GM12878 (cell line): ENCODE data around the gene TMC7. TPM values are rescaled to one million over a fixed set of nuclear protein-coding genes. Genes with fewer than 3 reads are reported as not detected.

ENCODE experiments used
- BMI1 ChIP-seq: fragments of 450-650 bp; IDR thresholded peaks from 2 replicates; pipeline ENCODE4 v1.6.1; 2016; ENCODE audit warnings: mild to moderate bottlenecking, moderate library complexity, borderline replicate concordance
- CUX1 ChIP-seq: IDR thresholded peaks from 2 replicates; pipeline ENCODE4 v1.6.1; 2012; ENCODE audit warnings: improper control_type of control experiment, low read depth, low read length; ENCODE audit not compliant: insufficient replicate concordance
- HCFC1 ChIP-seq: fragments of 150-350 bp; IDR thresholded peaks from 2 replicates; pipeline ENCODE4 v1.6.1; 2014; ENCODE audit warnings: low read length
- KLF5 ChIP-seq: fragments of 450-650 bp; IDR thresholded peaks from 2 replicates; pipeline ENCODE4 v1.6.1; 2014; ENCODE audit warnings: mild to moderate bottlenecking; ENCODE audit not compliant: partially characterized antibody
- LARP7 ChIP-seq: fragments of 450-650 bp; IDR thresholded peaks from 2 replicates; pipeline ENCODE4 v1.6.1; 2017; ENCODE audit warnings: mild to moderate bottlenecking
- MXI1 ChIP-seq: fragments of 150-350 bp; IDR thresholded peaks from 2 replicates; pipeline ENCODE4 v1.6.1; 2011; ENCODE audit warnings: low read depth, mild to moderate bottlenecking, inconsistent platforms, low read length, improper control_type of control experiment
- SREBF2 ChIP-seq: IDR thresholded peaks from 2 replicates; pipeline ENCODE4 v1.6.1; 2012; ENCODE audit warnings: mild to moderate bottlenecking, low read length
- TARDBP ChIP-seq: IDR thresholded peaks from 2 replicates; pipeline ENCODE4 v1.6.1; 2016; ENCODE audit warnings: borderline replicate concordance
- USF2 ChIP-seq: IDR thresholded peaks from 2 replicates; pipeline ENCODE4 v1.6.1; 2011; ENCODE audit warnings: low read depth, low read length, improper control_type of control experiment, borderline replicate concordance
- ZNF384 ChIP-seq: IDR thresholded peaks from 2 replicates; pipeline ENCODE4 v1.6.1; 2012; ENCODE audit warnings: low read depth, mild to moderate bottlenecking, low read length, improper control_type of control experiment, borderline replicate concordance
- ZNF622 ChIP-seq: fragments of 450-650 bp; IDR thresholded peaks from 2 replicates; pipeline ENCODE4 v1.6.1; 2017; ENCODE audit warnings: mild to moderate bottlenecking, inconsistent platforms
- polyA plus RNA-seq, 11 experiments: library from polyadenylated mRNA; depleted of rRNA in 4 of 11; unstranded in 6 of 11; stranded (reverse) in 5 of 11; fragments of >200 nt; fragmentation: Nextera tagmentation in 4 of 11; fragmentation: Illumina TruSeq in 1 of 11; extraction: Ambion mirVana in 4 of 11; extraction: Trizol in 1 of 11; gene quantifications; 1 replicate in 1 of 11; 2 replicates in 10 of 11; pipeline versions ENCODE4 v1.2.1 to v1.2.3, GENCODE V29; 2011 to 2016; ENCODE audit warnings: inconsistent platforms in 2 of 11, missing spikeins in 2 of 11, low read depth in 1 of 11
- total RNA-seq, 4 experiments: library from RNA; depleted of rRNA in 3 of 4; stranded (reverse); fragments of >200 nt in 3 of 4; fragmentation: Illumina TruSeq in 1 of 4; extraction: Trizol in 1 of 4; gene quantifications; 2 replicates each; pipeline versions ENCODE4 v1.2.1 to v1.2.3, GENCODE V29; 2013 to 2021
- TF ChIP-seq, protein P1 (sequence below): fragments of 450-650 bp; IDR thresholded peaks from 2 replicates; pipeline ENCODE4 v1.6.1; 2017; ENCODE audit warnings: antibody characterized with exemption, mild to moderate bottlenecking, moderate library complexity
- TF ChIP-seq, protein P2 (sequence below): IDR thresholded peaks from 2 replicates; pipeline ENCODE4 v1.6.1; 2012; ENCODE audit warnings: low read depth, low read length, improper control_type of control experiment
- TF ChIP-seq, protein P3 (sequence below): fragments of 450-650 bp; conservative IDR thresholded peaks from 2 replicates; pipeline ENCODE4 v1.6.1; 2017; ENCODE audit warnings: mild to moderate bottlenecking, moderate library complexity
- TF ChIP-seq, protein P4 (sequence below): IDR thresholded peaks from 2 replicates; pipeline ENCODE4 v1.6.1; 2011; ENCODE audit warnings: borderline replicate concordance, low read depth, mild to moderate bottlenecking, moderate library complexity, mixed read lengths, low read length; ENCODE audit not compliant: insufficient read depth; ENCODE audit errors: extremely low read length

TMC7 gene
- total and polyA plus RNA-seq, 10 of the 15 experiments (the other 5 are each of a cell fraction or from before 2014, with no cell fraction given): 0.15 TPM; not detected in 9

DNA sequence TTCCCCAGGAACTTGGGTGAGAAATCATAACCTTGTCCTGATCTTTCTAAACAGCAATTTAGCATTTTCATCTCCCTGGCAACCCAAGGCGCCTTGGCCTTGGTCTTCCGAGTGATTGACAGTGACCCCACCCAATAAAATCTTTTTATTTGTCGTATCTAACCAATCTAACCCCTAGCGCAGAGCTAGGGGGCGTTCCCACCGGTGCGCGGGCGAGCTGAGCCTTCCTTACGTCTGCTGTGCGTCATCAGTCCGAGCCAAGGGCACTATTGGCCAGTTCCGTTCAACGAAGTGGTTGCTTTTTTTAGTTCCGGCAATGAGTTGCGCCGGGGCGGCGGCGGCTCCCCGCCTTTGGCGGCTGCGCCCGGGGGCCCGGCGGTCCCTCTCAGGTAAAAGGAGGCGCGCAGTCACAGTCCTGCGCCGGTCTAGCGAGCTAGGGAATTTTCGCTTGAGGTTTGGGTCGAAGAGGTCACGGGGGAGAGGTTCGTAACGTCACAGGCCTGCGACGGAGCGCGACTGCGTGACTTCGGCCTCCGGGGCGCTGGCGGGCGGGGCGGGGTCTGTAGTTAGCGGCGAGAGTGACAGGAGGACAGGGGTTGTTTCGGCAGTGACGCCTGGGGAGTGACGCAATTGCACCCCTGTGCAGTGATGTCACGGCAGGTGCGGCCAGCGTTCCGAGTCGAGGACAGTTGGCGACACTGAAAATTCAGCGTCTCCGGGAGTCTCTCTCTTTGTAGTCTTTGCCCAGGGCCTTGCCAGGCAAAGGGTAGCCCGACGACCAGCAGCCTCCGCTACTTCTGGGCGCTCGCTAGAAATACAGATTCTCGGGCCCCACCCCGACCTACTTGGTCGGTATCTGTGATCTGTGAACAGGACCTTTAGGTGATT lies 83.9 kb downstream of the TMC7 start, which contains the start of gene COQ7 (continued):
- TF ChIP-seq, protein P1, sequence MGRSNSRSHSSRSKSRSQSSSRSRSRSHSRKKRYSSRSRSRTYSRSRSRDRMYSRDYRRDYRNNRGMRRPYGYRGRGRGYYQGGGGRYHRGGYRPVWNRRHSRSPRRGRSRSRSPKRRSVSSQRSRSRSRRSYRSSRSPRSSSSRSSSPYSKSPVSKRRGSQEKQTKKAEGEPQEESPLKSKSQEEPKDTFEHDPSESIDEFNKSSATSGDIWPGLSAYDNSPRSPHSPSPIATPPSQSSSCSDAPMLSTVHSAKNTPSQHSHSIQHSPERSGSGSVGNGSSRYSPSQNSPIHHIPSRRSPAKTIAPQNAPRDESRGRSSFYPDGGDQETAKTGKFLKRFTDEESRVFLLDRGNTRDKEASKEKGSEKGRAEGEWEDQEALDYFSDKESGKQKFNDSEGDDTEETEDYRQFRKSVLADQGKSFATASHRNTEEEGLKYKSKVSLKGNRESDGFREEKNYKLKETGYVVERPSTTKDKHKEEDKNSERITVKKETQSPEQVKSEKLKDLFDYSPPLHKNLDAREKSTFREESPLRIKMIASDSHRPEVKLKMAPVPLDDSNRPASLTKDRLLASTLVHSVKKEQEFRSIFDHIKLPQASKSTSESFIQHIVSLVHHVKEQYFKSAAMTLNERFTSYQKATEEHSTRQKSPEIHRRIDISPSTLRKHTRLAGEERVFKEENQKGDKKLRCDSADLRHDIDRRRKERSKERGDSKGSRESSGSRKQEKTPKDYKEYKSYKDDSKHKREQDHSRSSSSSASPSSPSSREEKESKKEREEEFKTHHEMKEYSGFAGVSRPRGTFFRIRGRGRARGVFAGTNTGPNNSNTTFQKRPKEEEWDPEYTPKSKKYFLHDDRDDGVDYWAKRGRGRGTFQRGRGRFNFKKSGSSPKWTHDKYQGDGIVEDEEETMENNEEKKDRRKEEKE: no peak
- TF ChIP-seq TARDBP (no peak), LARP7 (peak; percentile 62; the same call in 1 of the 2 replicates), HCFC1 (peak; percentile 60), KLF5 (peak; percentile 88), BMI1 (peak; percentile 91), ZNF622 (no peak), USF2 (peak; percentile 66), MXI1 (peak; percentile 87), CUX1 (no peak), SREBF2 (no peak), ZNF384 (peak; percentile 16; the same call in 1 of the 2 replicates)
- TF ChIP-seq, protein P2, sequence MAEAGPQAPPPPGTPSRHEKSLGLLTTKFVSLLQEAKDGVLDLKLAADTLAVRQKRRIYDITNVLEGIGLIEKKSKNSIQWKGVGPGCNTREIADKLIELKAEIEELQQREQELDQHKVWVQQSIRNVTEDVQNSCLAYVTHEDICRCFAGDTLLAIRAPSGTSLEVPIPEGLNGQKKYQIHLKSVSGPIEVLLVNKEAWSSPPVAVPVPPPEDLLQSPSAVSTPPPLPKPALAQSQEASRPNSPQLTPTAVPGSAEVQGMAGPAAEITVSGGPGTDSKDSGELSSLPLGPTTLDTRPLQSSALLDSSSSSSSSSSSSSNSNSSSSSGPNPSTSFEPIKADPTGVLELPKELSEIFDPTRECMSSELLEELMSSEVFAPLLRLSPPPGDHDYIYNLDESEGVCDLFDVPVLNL: peak; percentile 43
- TF ChIP-seq, protein P3, sequence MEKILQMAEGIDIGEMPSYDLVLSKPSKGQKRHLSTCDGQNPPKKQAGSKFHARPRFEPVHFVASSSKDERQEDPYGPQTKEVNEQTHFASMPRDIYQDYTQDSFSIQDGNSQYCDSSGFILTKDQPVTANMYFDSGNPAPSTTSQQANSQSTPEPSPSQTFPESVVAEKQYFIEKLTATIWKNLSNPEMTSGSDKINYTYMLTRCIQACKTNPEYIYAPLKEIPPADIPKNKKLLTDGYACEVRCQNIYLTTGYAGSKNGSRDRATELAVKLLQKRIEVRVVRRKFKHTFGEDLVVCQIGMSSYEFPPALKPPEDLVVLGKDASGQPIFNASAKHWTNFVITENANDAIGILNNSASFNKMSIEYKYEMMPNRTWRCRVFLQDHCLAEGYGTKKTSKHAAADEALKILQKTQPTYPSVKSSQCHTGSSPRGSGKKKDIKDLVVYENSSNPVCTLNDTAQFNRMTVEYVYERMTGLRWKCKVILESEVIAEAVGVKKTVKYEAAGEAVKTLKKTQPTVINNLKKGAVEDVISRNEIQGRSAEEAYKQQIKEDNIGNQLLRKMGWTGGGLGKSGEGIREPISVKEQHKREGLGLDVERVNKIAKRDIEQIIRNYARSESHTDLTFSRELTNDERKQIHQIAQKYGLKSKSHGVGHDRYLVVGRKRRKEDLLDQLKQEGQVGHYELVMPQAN: 0 out of 2 replicates have a peak, but pooled peaks have one; percentile 1
- TF ChIP-seq, protein P4, sequence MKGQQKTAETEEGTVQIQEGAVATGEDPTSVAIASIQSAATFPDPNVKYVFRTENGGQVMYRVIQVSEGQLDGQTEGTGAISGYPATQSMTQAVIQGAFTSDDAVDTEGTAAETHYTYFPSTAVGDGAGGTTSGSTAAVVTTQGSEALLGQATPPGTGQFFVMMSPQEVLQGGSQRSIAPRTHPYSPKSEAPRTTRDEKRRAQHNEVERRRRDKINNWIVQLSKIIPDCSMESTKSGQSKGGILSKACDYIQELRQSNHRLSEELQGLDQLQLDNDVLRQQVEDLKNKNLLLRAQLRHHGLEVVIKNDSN: peak; percentile 65
